ENCODE measurements around the gene AGAP1.
"Not testable (repeated sequence)": the region's sequence is repeated elsewhere in the genome, so short reads cannot be mapped to it uniquely, and the experiment has no call there.

Gene AGAP1

GRCh38 chr2:235936493-235936892, 442.6 kb downstream of the AGAP1 start:
- TF ChIP-seq POLR2AphosphoS5 (IDR thresholded peaks at IDR 0.05; ENCODE audit: low read depth, low read length) (no peak), POU2F2 (IDR thresholded peaks at IDR 0.05; ENCODE audit: low read depth, low read length) (no peak), TAF1 (IDR thresholded peaks at IDR 0.05; ENCODE audit: low read depth, low read length) (no peak), PAX5 (IDR thresholded peaks at IDR 0.05; ENCODE audit: insufficient read depth, low read length, severe bottlenecking) (no peak), SPI1 (IDR thresholded peaks at IDR 0.05; ENCODE audit: low read depth, low read length) (no peak), POLR2A (IDR thresholded peaks at IDR 0.05; ENCODE audit: low read depth, low read length) (no peak)
- DNase-seq (ENCODE audit: insufficient read length, low spot score) (no peak), FAIRE-seq (peak; percentile 5)

GRCh38 chr2:235937087-235937486, 443.2 kb downstream of the AGAP1 start:
- TF ChIP-seq POLR2A (IDR thresholded peaks at IDR 0.05; ENCODE audit: low read depth, low read length) (no peak), POU2F2 (IDR thresholded peaks at IDR 0.05; ENCODE audit: low read depth, low read length) (no peak), SPI1 (IDR thresholded peaks at IDR 0.05; ENCODE audit: low read depth, low read length) (no peak)
- FAIRE-seq (no peak), DNase-seq (ENCODE audit: insufficient read length, low spot score) (no peak)

GRCh38 chr2:235937526-235937925, 443.7 kb downstream of the AGAP1 start:
- no peak for DNase-seq (ENCODE audit: insufficient read length, low spot score)
- FAIRE-seq: no peak
- TF ChIP-seq PAX5 (IDR thresholded peaks at IDR 0.05; ENCODE audit: insufficient read depth, low read length, severe bottlenecking) (no peak), POU2F2 (IDR thresholded peaks at IDR 0.05; ENCODE audit: low read depth, low read length) (no peak), TAF1 (IDR thresholded peaks at IDR 0.05; ENCODE audit: low read depth, low read length) (no peak), POLR2A (IDR thresholded peaks at IDR 0.05; ENCODE audit: low read depth, low read length) (no peak), POLR2AphosphoS5 (IDR thresholded peaks at IDR 0.05; ENCODE audit: low read depth, low read length) (no peak), SPI1 (IDR thresholded peaks at IDR 0.05; ENCODE audit: low read depth, low read length) (no peak)

- DNase-seq (ENCODE audit: insufficient read length, low spot score): no peak
- FAIRE-seq: no peak
- TF ChIP-seq PAX5 (IDR thresholded peaks at IDR 0.05; ENCODE audit: insufficient read depth, low read length, severe bottlenecking) (no peak), POLR2A (IDR thresholded peaks at IDR 0.05; ENCODE audit: low read depth, low read length) (no peak), TAF1 (IDR thresholded peaks at IDR 0.05; ENCODE audit: low read depth, low read length) (no peak), POLR2AphosphoS5 (IDR thresholded peaks at IDR 0.05; ENCODE audit: low read depth, low read length) (no peak), POU2F2 (IDR thresholded peaks at IDR 0.05; ENCODE audit: low read depth, low read length) (no peak), SPI1 (IDR thresholded peaks at IDR 0.05; ENCODE audit: low read depth, low read length) (no peak)
Observed at GRCh38 chr2:235937936-235938335, 444.1 kb downstream of the AGAP1 start.

- TF ChIP-seq POLR2A (IDR thresholded peaks at IDR 0.05; ENCODE audit: low read depth, low read length) (no peak), PAX5 (IDR thresholded peaks at IDR 0.05; ENCODE audit: insufficient read depth, low read length, severe bottlenecking) (no peak), TAF1 (IDR thresholded peaks at IDR 0.05; ENCODE audit: low read depth, low read length) (no peak), POU2F2 (IDR thresholded peaks at IDR 0.05; ENCODE audit: low read depth, low read length) (no peak), SPI1 (IDR thresholded peaks at IDR 0.05; ENCODE audit: low read depth, low read length) (no peak), POLR2AphosphoS5 (IDR thresholded peaks at IDR 0.05; ENCODE audit: low read depth, low read length) (no peak)
- no peak for FAIRE-seq
- no peak for DNase-seq (ENCODE audit: insufficient read length, low spot score)
Observed at GRCh38 chr2:235938611-235939010, 444.8 kb downstream of the AGAP1 start.

- FAIRE-seq: no peak
- TF ChIP-seq PAX5 (IDR thresholded peaks at IDR 0.05; ENCODE audit: insufficient read depth, low read length, severe bottlenecking): no peak
- TF ChIP-seq TAF1 (IDR thresholded peaks at IDR 0.05; ENCODE audit: low read depth, low read length): no peak
- no peak for TF ChIP-seq POLR2A (IDR thresholded peaks at IDR 0.05; ENCODE audit: low read depth, low read length)
- no peak for TF ChIP-seq POLR2AphosphoS5 (IDR thresholded peaks at IDR 0.05; ENCODE audit: low read depth, low read length)
- TF ChIP-seq POU2F2 (IDR thresholded peaks at IDR 0.05; ENCODE audit: low read depth, low read length): no peak
- TF ChIP-seq SPI1 (IDR thresholded peaks at IDR 0.05; ENCODE audit: low read depth, low read length): no peak
- no peak for DNase-seq (ENCODE audit: insufficient read length, low spot score)
Observed at GRCh38 chr2:235939471-235939870, 445.6 kb downstream of the AGAP1 start.

GRCh38 chr2:235940330-235940729, 446.5 kb downstream of the AGAP1 start:
- DNase-seq (ENCODE audit: insufficient read length, low spot score) (no peak), FAIRE-seq (no peak)
- TF ChIP-seq PAX5 (IDR thresholded peaks at IDR 0.05; ENCODE audit: insufficient read depth, low read length, severe bottlenecking) (no peak), POU2F2 (IDR thresholded peaks at IDR 0.05; ENCODE audit: low read depth, low read length) (no peak), SPI1 (IDR thresholded peaks at IDR 0.05; ENCODE audit: low read depth, low read length) (no peak), TAF1 (IDR thresholded peaks at IDR 0.05; ENCODE audit: low read depth, low read length) (no peak), POLR2A (IDR thresholded peaks at IDR 0.05; ENCODE audit: low read depth, low read length) (no peak), POLR2AphosphoS5 (IDR thresholded peaks at IDR 0.05; ENCODE audit: low read depth, low read length) (no peak)

GRCh38 chr2:235944591-235944990, 450.7 kb downstream of the AGAP1 start:
- DNase-seq (ENCODE audit: insufficient read length, low spot score) (no peak), FAIRE-seq (no peak)
- TF ChIP-seq SPI1 (IDR thresholded peaks at IDR 0.05; ENCODE audit: low read depth, low read length) (no peak), TAF1 (IDR thresholded peaks at IDR 0.05; ENCODE audit: low read depth, low read length) (no peak), POU2F2 (IDR thresholded peaks at IDR 0.05; ENCODE audit: low read depth, low read length) (no peak), POLR2AphosphoS5 (IDR thresholded peaks at IDR 0.05; ENCODE audit: low read depth, low read length) (no peak), POLR2A (IDR thresholded peaks at IDR 0.05; ENCODE audit: low read depth, low read length) (no peak), PAX5 (IDR thresholded peaks at IDR 0.05; ENCODE audit: insufficient read depth, low read length, severe bottlenecking) (no peak)

- no peak for TF ChIP-seq POU2F2 (IDR thresholded peaks at IDR 0.05; ENCODE audit: low read depth, low read length)
- TF ChIP-seq SPI1 (IDR thresholded peaks at IDR 0.05; ENCODE audit: low read depth, low read length): no peak
- no peak for TF ChIP-seq PAX5 (IDR thresholded peaks at IDR 0.05; ENCODE audit: insufficient read depth, low read length, severe bottlenecking)
- no peak for TF ChIP-seq POLR2AphosphoS5 (IDR thresholded peaks at IDR 0.05; ENCODE audit: low read depth, low read length)
- TF ChIP-seq TAF1 (IDR thresholded peaks at IDR 0.05; ENCODE audit: low read depth, low read length): no peak
- no peak for TF ChIP-seq POLR2A (IDR thresholded peaks at IDR 0.05; ENCODE audit: low read depth, low read length)
- DNase-seq (ENCODE audit: insufficient read length, low spot score) (no peak), FAIRE-seq (no peak)
Observed at GRCh38 chr2:235945608-235946140, 451.8 kb downstream of the AGAP1 start.

- TF ChIP-seq SPI1 (IDR thresholded peaks at IDR 0.05; ENCODE audit: low read depth, low read length) (no peak), POU2F2 (IDR thresholded peaks at IDR 0.05; ENCODE audit: low read depth, low read length) (no peak), PAX5 (IDR thresholded peaks at IDR 0.05; ENCODE audit: insufficient read depth, low read length, severe bottlenecking) (no peak), POLR2A (IDR thresholded peaks at IDR 0.05; ENCODE audit: low read depth, low read length) (no peak), POLR2AphosphoS5 (IDR thresholded peaks at IDR 0.05; ENCODE audit: low read depth, low read length) (no peak), TAF1 (IDR thresholded peaks at IDR 0.05; ENCODE audit: low read depth, low read length) (no peak)
- FAIRE-seq (no peak), DNase-seq (ENCODE audit: insufficient read length, low spot score) (no peak)
Observed at GRCh38 chr2:235946590-235946989, 452.7 kb downstream of the AGAP1 start.

GRCh38 chr2:235947055-235947454, 453.2 kb downstream of the AGAP1 start:
- DNase-seq (ENCODE audit: insufficient read length, low spot score); FAIRE-seq: not testable (repeated sequence)
